A673 (cell line): ENCODE results near the gene NRG3. TPM values are rescaled to one million over a fixed set of nuclear protein-coding genes. Genes with fewer than 3 reads are reported as not detected.

ENCODE experiments used
- BruUV-seq: library from RNA; stranded (reverse); fragments of 400-500 nt; replicated peaks from 2 replicates; lab custom pipeline; 2021; lab: Mats Ljungman, UMichigan
- CTCF ChIA-PET: fragments of 300-600 bp; sonication (Branson Sonifier 250); formaldehyde crosslinking; loops from one replicate; lab custom pipeline; 2022; ENCODE audit warnings: antibody characterized with exemption; lab: Charles Lee
- POLR2A ChIA-PET: fragments of 300-600 bp; sonication (Branson Sonifier 250); formaldehyde crosslinking; loops from one replicate; lab custom pipeline; 2022; ENCODE audit warnings: antibody characterized with exemption; ENCODE audit not compliant: low non-redundant PET; lab: Charles Lee
- DNase-seq: peaks from one replicate; pipeline ENCODE4 v3.0.0-alpha.2; 2015; ENCODE audit warnings: low spot score
- H3K27ac ChIP-seq: fragments of 200-600 bp; sonication (generic); 2 replicates; pipeline ENCODE4 v1.5.1; 2016; ENCODE audit warnings: mixed run types, low read depth, mild to moderate bottlenecking, mixed read lengths, antibody characterized with exemption, low read length; ENCODE audit not compliant: poor library complexity, severe bottlenecking
- H3K27me3 ChIP-seq: fragments of 200-600 bp; sonication (generic); replicated peaks from 2 replicates; pipeline ENCODE4 v1.6.1; 2017; ENCODE audit warnings: mixed run types, low read depth, mild to moderate bottlenecking, mixed read lengths, antibody characterized with exemption, low read length; ENCODE audit not compliant: insufficient read depth, poor library complexity
- H3K36me3 ChIP-seq: fragments of 200-600 bp; sonication (generic); 2 replicates; pipeline ENCODE4 v1.6.1; 2016; ENCODE audit warnings: mixed run types, mild to moderate bottlenecking, mixed read lengths, antibody characterized with exemption, low read length; ENCODE audit not compliant: insufficient read depth, poor library complexity, severe bottlenecking
- H3K4me1 ChIP-seq: fragments of 200-600 bp; sonication (generic); 2 replicates; pipeline ENCODE4 v1.6.1; 2017; ENCODE audit warnings: mixed run types, mild to moderate bottlenecking, mixed read lengths, antibody characterized with exemption, low read length; ENCODE audit not compliant: insufficient read depth, poor library complexity, severe bottlenecking
- H3K4me3 ChIP-seq: fragments of 200-600 bp; sonication (generic); 2 replicates; pipeline ENCODE4 v1.5.1; 2016; ENCODE audit warnings: low read depth, mixed run types, mild to moderate bottlenecking, mixed read lengths, low read length; ENCODE audit not compliant: poor library complexity, severe bottlenecking
- H3K9me3 ChIP-seq: fragments of 200-600 bp; sonication (generic); 2 replicates; pipeline ENCODE4 v1.6.1; 2016; ENCODE audit warnings: mixed run types, low read depth, mild to moderate bottlenecking, mixed read lengths, antibody characterized with exemption, low read length; ENCODE audit not compliant: poor library complexity, severe bottlenecking
- EZH2 ChIP-seq: fragments of 200-600 bp; sonication (generic); IDR thresholded peaks from 2 replicates; pipeline ENCODE4 v1.6.1; 2017; ENCODE audit warnings: borderline replicate concordance, low read depth, mild to moderate bottlenecking, mixed read lengths, antibody characterized with exemption, low read length; ENCODE audit not compliant: poor library complexity, severe bottlenecking
- intact Hi-C: fragments of 100-400 bp; cut with micrococcal nuclease; formaldehyde crosslinking; loops from one replicate; pipeline ENCODE4 v1.10.0; 2022; ENCODE audit not compliant: unreplicated experiment
- total RNA-seq: library from RNA; stranded (reverse); gene quantifications from 2 replicates; pipeline ENCODE4 v1.2.3, GENCODE V29; 2021
- TF ChIP-seq, protein P1 (sequence below): fragments of 300-800, 200-600 bp; sonication (generic); conservative IDR thresholded peaks from 2 replicates; pipeline ENCODE4 v1.5.1; 2017; ENCODE audit warnings: low read depth, mild to moderate bottlenecking, antibody characterized with exemption, low read length, moderate library complexity, mixed read lengths

Gene NRG3
- total RNA-seq, 1 experiment from 2014 or later: not detected

DNA sequence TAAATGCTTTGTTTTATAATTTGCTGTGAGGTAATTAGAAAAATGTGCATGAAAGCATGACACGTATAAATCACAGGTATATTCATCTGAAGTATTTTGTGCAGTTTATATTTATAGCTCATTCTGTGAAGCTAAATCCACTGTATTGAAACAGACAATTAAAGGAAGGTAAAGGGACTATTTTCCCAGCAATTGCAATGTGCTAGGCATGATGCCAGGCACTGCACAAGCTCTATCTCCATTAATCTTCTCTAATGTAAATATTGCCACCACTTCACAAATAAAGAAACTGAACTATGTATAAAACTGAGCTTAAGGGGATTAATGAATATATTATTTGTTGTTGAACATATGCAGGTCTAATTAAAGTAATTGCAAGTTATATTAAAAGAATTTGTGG lies 1012.5 kb downstream of the NRG3 start:
- no TSS peak for BruUV-seq
- Histone ChIP-seq H3K9me3 (peaks cover 2% of the 10 kb centered on the region), H3K27me3 (no peaks in the 10 kb centered on the region), H3K27ac (no peak overlapping the region), H3K36me3 (no peaks in the 10 kb centered on the region), H3K4me3 (no peak overlapping the region), H3K4me1 (no peaks in the 10 kb centered on the region)
- ChIA-PET POLR2A (no interaction called here), CTCF (no interaction called here)
- intact Hi-C loops: no loop called here
- TF ChIP-seq, protein P1, sequence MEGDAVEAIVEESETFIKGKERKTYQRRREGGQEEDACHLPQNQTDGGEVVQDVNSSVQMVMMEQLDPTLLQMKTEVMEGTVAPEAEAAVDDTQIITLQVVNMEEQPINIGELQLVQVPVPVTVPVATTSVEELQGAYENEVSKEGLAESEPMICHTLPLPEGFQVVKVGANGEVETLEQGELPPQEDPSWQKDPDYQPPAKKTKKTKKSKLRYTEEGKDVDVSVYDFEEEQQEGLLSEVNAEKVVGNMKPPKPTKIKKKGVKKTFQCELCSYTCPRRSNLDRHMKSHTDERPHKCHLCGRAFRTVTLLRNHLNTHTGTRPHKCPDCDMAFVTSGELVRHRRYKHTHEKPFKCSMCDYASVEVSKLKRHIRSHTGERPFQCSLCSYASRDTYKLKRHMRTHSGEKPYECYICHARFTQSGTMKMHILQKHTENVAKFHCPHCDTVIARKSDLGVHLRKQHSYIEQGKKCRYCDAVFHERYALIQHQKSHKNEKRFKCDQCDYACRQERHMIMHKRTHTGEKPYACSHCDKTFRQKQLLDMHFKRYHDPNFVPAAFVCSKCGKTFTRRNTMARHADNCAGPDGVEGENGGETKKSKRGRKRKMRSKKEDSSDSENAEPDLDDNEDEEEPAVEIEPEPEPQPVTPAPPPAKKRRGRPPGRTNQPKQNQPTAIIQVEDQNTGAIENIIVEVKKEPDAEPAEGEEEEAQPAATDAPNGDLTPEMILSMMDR: no peak
- TF ChIP-seq EZH2: no peak
- DNase-seq: no peak

DNA sequence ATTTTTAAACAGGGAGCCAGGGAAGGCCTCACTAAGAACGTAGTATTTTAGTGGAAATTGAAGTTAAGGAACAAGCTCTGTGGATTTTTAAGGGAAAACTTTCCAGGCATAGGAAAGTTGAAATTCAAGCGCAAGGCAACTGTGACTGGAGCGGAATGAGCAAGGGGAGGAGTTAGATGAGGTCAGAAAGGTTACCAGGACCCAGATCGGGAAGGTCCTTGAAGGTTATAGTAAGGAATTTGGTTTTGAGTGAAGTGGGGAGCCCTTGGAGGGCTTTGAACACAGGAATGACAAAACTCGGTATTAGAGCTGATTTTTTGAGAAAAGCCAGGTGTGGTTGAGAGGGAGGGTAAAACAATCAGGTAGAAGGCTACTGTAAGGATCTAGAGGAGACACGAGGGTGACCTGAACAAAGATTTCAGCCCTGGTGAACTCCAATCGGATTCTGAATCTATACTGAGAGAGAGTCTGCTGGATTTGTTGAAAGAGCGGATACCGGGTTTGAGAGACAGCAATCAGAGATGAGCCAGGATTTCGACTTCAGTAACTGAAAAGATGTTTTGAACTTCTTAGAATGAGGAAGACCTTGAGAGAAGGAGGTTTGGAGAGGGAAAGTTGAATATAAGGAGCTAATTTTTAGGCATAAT lies 1013.9 kb downstream of the NRG3 start:
- Histone ChIP-seq H3K27me3 (no peaks in the 10 kb centered on the region), H3K9me3 (peaks cover 2% of the 10 kb centered on the region), H3K4me3 (no peak overlapping the region), H3K36me3 (no peaks in the 10 kb centered on the region), H3K27ac (no peak overlapping the region), H3K4me1 (no peaks in the 10 kb centered on the region)
- CTCF ChIA-PET: no interaction called here
- POLR2A ChIA-PET: no interaction called here
- no peak for TF ChIP-seq EZH2
- TF ChIP-seq, protein P1: no peak
- BruUV-seq: no TSS peak
- intact Hi-C loops: no loop called here
- DNase-seq: no peak

DNA sequence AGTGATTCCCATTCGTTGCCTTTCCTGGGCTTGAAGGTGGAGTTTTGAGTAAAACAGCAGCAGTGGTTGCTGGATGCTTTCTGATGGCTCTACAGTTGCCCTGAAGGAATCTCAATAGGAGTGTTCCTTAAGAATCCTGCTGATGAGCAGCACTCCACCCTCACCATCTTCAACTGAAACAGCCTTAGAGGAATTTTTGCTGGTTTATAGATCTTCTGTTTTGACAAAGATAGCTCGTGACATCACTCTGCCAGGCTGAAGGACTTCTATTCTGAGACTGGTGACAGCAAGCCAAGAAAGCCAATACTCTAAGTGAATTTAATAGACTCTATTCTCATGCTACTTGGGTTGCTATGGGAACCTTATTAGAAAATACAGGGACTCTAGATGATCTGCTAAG lies 1014.7 kb downstream of the NRG3 start:
- no peaks in the 10 kb centered on the region for H3K4me1 ChIP-seq
- DNase-seq: no peak
- H3K27me3 ChIP-seq: no peaks in the 10 kb centered on the region
- POLR2A ChIA-PET: no interaction called here
- BruUV-seq: no TSS peak
- H3K4me3 ChIP-seq: no peak overlapping the region
- CTCF ChIA-PET: no interaction called here
- peaks cover 2% of the 10 kb centered on the region for H3K9me3 ChIP-seq
- intact Hi-C loops: no loop called here
- TF ChIP-seq, protein P1: no peak
- no peak for TF ChIP-seq EZH2
- H3K36me3 ChIP-seq: no peaks in the 10 kb centered on the region
- H3K27ac ChIP-seq: no peak overlapping the region
